ENCODE measurements around the gene PRRC2A.

PRRC2A gene

GRCh38 chr6:31661262-31662123, 41.0 kb downstream of the PRRC2A start:
- in situ Hi-C loops (cut with MboI; ENCODE audit: low pct_unique_long_range_greater_than_20kb, low sequenced_read_pairs, unreplicated experiment), result no loop called here
- TF ChIP-seq, protein P1, sequence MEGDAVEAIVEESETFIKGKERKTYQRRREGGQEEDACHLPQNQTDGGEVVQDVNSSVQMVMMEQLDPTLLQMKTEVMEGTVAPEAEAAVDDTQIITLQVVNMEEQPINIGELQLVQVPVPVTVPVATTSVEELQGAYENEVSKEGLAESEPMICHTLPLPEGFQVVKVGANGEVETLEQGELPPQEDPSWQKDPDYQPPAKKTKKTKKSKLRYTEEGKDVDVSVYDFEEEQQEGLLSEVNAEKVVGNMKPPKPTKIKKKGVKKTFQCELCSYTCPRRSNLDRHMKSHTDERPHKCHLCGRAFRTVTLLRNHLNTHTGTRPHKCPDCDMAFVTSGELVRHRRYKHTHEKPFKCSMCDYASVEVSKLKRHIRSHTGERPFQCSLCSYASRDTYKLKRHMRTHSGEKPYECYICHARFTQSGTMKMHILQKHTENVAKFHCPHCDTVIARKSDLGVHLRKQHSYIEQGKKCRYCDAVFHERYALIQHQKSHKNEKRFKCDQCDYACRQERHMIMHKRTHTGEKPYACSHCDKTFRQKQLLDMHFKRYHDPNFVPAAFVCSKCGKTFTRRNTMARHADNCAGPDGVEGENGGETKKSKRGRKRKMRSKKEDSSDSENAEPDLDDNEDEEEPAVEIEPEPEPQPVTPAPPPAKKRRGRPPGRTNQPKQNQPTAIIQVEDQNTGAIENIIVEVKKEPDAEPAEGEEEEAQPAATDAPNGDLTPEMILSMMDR (IDR thresholded peaks at IDR 0.05; ENCODE audit: extremely low read depth, insufficient read depth, missing control alignments), result no peak
- no peak for DNase-seq (ENCODE audit: low spot score)

DNA sequence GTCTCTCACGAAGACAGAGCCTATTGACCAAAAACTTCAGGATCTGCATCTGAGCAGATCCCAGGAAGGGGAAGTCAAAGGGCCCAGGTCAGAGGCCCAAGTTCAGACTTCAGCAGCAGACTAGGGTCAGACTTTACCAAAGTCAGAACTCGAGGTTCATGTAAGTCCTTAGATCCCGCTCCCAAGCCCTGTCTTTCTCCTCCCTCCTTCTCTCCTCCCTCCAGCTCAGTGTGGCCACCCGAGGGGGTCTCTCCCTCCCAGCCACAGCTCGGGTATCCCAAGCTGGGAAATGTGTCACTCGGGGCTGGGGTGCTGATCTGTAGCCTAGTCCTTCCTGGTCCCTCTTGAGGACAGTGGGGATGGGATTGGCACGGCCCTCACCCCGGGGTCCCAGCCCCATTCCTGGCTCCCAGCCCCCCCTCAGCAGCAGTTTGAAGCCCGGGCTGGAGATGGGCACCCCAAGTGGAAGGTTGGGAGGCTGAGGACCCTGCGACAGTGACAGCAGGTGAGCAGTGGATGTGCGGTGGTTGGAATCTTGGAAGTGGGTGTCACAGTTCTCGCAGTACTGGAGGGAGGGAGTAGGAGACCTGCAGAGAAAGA, 41.7 kb downstream of the PRRC2A start:
- DNase-seq (ENCODE audit: low spot score), result no peak
- TF ChIP-seq, protein P1 (IDR thresholded peaks at IDR 0.05; ENCODE audit: extremely low read depth, insufficient read depth, missing control alignments), result no peak
- in situ Hi-C loops (cut with MboI; ENCODE audit: low pct_unique_long_range_greater_than_20kb, low sequenced_read_pairs, unreplicated experiment), result no loop called here

DNA sequence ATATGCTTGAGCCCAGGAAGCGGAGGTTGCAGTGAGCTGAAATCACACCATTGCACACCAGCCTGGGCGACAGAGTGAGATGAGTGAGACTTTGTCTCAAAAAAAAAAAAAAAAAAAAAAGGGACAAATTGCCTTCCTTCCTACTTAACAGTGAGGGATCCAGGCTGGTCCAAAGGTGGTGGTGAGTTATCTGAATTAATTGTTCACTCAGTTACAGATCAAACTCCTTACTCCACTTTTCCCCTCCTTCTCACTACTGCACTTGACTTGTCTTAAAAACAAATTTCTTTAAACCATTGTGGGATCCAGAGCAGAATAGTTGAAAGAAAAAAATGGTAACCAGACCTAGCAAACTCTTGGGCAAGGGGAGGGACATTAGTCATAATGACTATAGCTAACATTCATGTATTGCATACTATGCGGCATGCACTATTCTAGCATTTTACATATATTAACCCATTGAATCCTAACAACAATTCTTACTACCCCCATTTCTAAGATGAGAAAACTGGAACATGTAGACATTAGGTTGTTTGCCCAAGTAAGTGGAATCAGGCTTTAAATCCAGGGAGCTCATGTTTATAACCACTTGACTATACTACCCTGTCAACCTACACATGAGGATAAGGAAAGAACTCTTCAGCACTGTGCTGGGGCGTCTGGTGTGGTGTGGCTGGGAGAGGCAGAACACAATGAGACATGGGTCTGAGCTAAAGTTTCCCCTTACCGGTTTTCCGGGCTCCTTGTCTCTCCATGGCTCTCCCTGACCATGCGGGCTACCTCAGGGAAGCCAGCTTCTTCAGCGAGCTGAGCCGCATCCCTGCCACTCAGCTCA, 42.8 kb downstream of the PRRC2A start:
- in situ Hi-C loops (cut with MboI; ENCODE audit: low pct_unique_long_range_greater_than_20kb, low sequenced_read_pairs, unreplicated experiment), result no loop called here
- TF ChIP-seq, protein P1 (IDR thresholded peaks at IDR 0.05; ENCODE audit: extremely low read depth, insufficient read depth, missing control alignments), result no peak

GRCh38 chr6:31663961-31664789, 43.7 kb downstream of the PRRC2A start:
- in situ Hi-C loops (cut with MboI; ENCODE audit: low pct_unique_long_range_greater_than_20kb, low sequenced_read_pairs, unreplicated experiment), result no loop called here
- DNase-seq (ENCODE audit: low spot score), result no peak
- TF ChIP-seq, protein P1 (IDR thresholded peaks at IDR 0.05; ENCODE audit: extremely low read depth, insufficient read depth, missing control alignments), result no peak

More for the DNA sequence above, 42.8 kb downstream of the PRRC2A start:
- DNase-seq (ENCODE audit: low spot score), result no peak

DNA sequence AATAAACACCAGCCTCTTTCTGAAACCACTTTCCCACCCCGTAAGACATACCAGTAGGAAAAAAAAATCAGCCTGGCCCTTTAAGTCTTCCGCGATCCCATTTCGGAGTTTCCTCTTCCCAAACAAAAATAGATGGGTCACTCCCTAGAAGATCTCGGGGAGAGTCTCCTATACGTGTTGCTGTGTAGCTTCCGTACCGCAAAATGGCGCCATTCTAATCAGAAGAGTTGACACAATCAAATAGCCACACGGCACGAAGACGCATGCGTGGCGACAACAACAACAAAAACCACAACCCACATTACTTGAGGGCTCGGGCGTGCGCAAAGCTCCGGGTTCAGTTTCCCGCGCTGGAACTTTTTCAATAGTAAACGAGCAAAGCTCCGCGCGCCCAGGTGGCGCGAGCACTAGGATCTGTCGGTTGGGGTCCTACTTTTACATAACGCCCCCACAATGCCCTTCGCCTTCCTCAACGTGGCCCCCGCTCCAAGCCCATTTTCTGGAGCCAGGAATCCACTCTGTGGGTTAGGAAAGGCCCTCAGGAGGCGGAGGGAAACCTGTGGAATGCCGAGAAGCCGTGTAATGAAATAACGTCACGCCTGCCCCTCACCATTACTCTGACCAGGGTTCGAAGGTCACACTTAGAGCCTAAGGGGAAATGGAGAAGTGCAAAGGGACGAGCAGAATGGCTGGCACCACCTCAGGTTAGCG, 44.4 kb downstream of the PRRC2A start, which contains the start of gene GPANK1:
GPANK1 (minus strand) TSS at position 208 of the 711 bp plus-strand sequence. CDS start 519 bp downstream, outside the sequence.
- peak; percentile 87 for DNase-seq (ENCODE audit: low spot score)
- TF ChIP-seq, protein P1 (IDR thresholded peaks at IDR 0.05; ENCODE audit: extremely low read depth, insufficient read depth, missing control alignments), result no peak
- in situ Hi-C loops (cut with MboI; ENCODE audit: low pct_unique_long_range_greater_than_20kb, low sequenced_read_pairs, unreplicated experiment), result no loop called here
